ENCODE results near the gene KCNJ2.
A peak's percentile ranks its signal among the peaks of the same experiment; 100 is the strongest.

GRCh38 chr17:70123193-70123592 is 46.1 kb upstream of the KCNJ2 start:
- TF ChIP-seq CTCF (IDR thresholded peaks at IDR 0.05; ENCODE audit: insufficient read depth, low read length) (no peak), REST (IDR thresholded peaks at IDR 0.05; ENCODE audit: insufficient replicate concordance, low read depth) (no peak), GABPA (IDR thresholded peaks at IDR 0.05; ENCODE audit: low read depth) (no peak), SPI1 (IDR thresholded peaks at IDR 0.05; ENCODE audit: borderline replicate concordance, low read depth) (peak; percentile 88)
